ENCODE results near the gene TPH1. TPM values are rescaled to one million over a fixed set of nuclear protein-coding genes. Genes with fewer than 3 reads are reported as not detected.

Gene TPH1
- total and polyA plus RNA-seq, 10 of the 15 experiments (the other 5 are each of a cell fraction or from before 2014, with no cell fraction given) = 0.05 to 0.82 (median 0.29) TPM

- TF ChIP-seq CHD1 (IDR thresholded peaks at IDR 0.05; ENCODE audit: low read depth, low read length) (no peak), BACH1 (IDR thresholded peaks at IDR 0.05; ENCODE audit: borderline replicate concordance) (no peak), POLR2AphosphoS2 (IDR thresholded peaks at IDR 0.05; ENCODE audit: low read depth, low read length) (no peak)
Observed at GRCh38 chr11:18064450-18065054, 18.5 kb upstream of the TPH1 start (continued).

- RAD21 ChIA-PET (ENCODE audit: unreplicated experiment) = no interaction called here
- H3K27me3 ChIP-seq (replicated peaks in 1 of 2; ENCODE audit: control insufficient read depth in 2 of 2, insufficient read depth in 2 of 2, low read length in 1 of 2) = no peaks in the 10 kb centered on the region
- in situ Hi-C loops (cut with MboI) = no loop called here
- DNase-seq (ENCODE audit: low read depth, low spot score) = no peak
- BruUV-seq (replicated peaks) = no TSS peak
- POLR2A ChIA-PET = no interaction called here
- TF ChIP-seq BCLAF1 (IDR thresholded peaks at IDR 0.05) = no peak
- no peak for TF ChIP-seq KDM1A (IDR thresholded peaks at IDR 0.05; ENCODE audit: borderline replicate concordance)
- TF ChIP-seq SIX5 (IDR thresholded peaks at IDR 0.05; ENCODE audit: low read depth, low read length, severe bottlenecking) = no peak
- no peak for TF ChIP-seq SREBF2 (IDR thresholded peaks at IDR 0.05; ENCODE audit: low read length)
- no peak for TF ChIP-seq POLR2AphosphoS5 (IDR thresholded peaks at IDR 0.05; ENCODE audit: low read length)
- no peak overlapping the region for H3K4me3 ChIP-seq
- H3K9me3 ChIP-seq (replicated peaks; ENCODE audit: control insufficient read depth, insufficient read depth, low read length) = no peaks in the 10 kb centered on the region
- H3K4me1 ChIP-seq (ENCODE audit: control insufficient read depth, insufficient read depth, low read length) = no peaks in the 10 kb centered on the region
- no peak overlapping the region for H3K27ac ChIP-seq (ENCODE audit: control insufficient read depth, insufficient read depth)
- H2AFZ ChIP-seq (ENCODE audit: control insufficient read depth, low read depth, low read length) = no peak overlapping the region
- H3K4me2 ChIP-seq (ENCODE audit: control insufficient read depth, insufficient read depth) = no peak overlapping the region
- no peaks in the 10 kb centered on the region for H4K20me1 ChIP-seq (ENCODE audit: control insufficient read depth, insufficient read depth)
- ATAC-seq = no peak
- no peak overlapping the region for H3K9ac ChIP-seq (ENCODE audit: control insufficient read depth, insufficient read depth, low read length)
- intact Hi-C loops (cut with micrococcal nuclease; ENCODE audit: unreplicated experiment) = no loop called here
- no peak for FAIRE-seq
- no peaks in the 10 kb centered on the region for H3K36me3 ChIP-seq (ENCODE audit: control insufficient read depth in 2 of 2, insufficient read depth in 2 of 2, low read length in 1 of 2)
- CTCF ChIA-PET = interaction anchor here (0.8 to 1.2 kb wide), 2 partner anchors 17 to 43 kb away, joined by 3 read pairs; no protein-coding TSS in a partner anchor
- 99% methylated on average over 4 of the region's 4 CpGs for WGBS (ENCODE audit: insufficient coverage, insufficient replicate concordance, low lambda C conversion rate, missing lambda C conversion rate)
- no peaks in the 10 kb centered on the region for H3K79me2 ChIP-seq (ENCODE audit: control insufficient read depth, insufficient read depth, low read length)
- SMC1A ChIA-PET (ENCODE audit: uncharacterized antibody, unreplicated experiment) = no interaction called here
Observed at GRCh38 chr11:18063862-18064434, 17.9 kb upstream of the TPH1 start.
